ENCODE data around the gene SMARCB1. TPM values are rescaled to one million over a fixed set of nuclear protein-coding genes. Genes with fewer than 3 reads are reported as not detected.

Gene SMARCB1
- polyA plus RNA-seq, 1 of the 3 experiments (the other 2 are of a cell fraction): 215 TPM

DNA sequence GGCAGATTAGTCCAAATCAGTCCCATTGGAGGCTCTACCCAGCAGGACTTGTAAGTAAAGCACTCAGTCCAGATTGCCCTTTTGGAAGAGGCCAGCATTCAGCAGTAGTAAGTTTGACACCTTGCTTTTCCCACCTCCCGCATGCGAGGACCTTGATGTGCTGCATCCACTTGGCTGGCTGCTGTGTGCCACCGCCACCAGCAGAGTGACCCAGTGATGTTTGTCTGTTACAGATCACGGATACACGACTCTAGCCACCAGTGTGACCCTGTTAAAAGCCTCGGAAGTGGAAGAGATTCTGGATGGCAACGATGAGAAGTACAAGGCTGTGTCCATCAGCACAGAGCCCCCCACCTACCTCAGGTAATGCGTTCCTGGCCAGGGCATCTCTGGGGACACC, 6.6 kb downstream of the SMARCB1 start:
- H3K9ac ChIP-seq: no peak overlapping the region
- peaks cover 0 to 35% of the 10 kb centered on the region in 2 experiments; a peak in 2 of 4 replicates for H3K4me1 ChIP-seq (ENCODE audit: control insufficient read depth in 1 of 2, insufficient read depth in 2 of 2, low read depth in 1 of 2, low read length in 1 of 2)
- peaks cover 45% of the 10 kb centered on the region for H4K20me1 ChIP-seq (ENCODE audit: insufficient read depth)
- CTCF ChIA-PET: interaction anchor here (0.7 to 1.5 kb wide), 6 partner anchors 22 to 1697 kb away, joined by 3 to 9 read pairs (median 3); no protein-coding TSS in a partner anchor
- peaks cover 3% of the 10 kb centered on the region for H3F3A ChIP-seq (replicated peaks; ENCODE audit: insufficient read depth)
- H2AFZ ChIP-seq (ENCODE audit: low read depth): no peak overlapping the region
- POLR2A ChIA-PET: interaction anchor here (0.6 kb wide), 1 partner anchor 53 kb away, joined by 3 read pairs; no protein-coding TSS in a partner anchor
- H3K79me2 ChIP-seq (ENCODE audit: insufficient read depth): peaks cover 64% of the 10 kb centered on the region
- peaks cover 33 to 42% of the 10 kb centered on the region in 2 experiments for H3K36me3 ChIP-seq (replicated peaks in 1 of 2; ENCODE audit: control insufficient read depth in 1 of 2, insufficient read depth in 2 of 2, low read length in 1 of 2)
- H3K27ac ChIP-seq (ENCODE audit: low read depth in 2 of 2, low read length in 1 of 2): no peak overlapping the region
- H3K9me3 ChIP-seq: no peaks in the 10 kb centered on the region
- DNase-seq: peak; percentile 11
- H3K9me2 ChIP-seq: no peaks in the 10 kb centered on the region
- H3K4me3 ChIP-seq (ENCODE audit: low read depth in 2 of 2, low read length in 1 of 2): no peak overlapping the region
- WGBS (ENCODE audit: low lambda C conversion rate): 86% methylated on average over 6 of the region's 8 CpGs
- TF ChIP-seq SIN3A (IDR thresholded peaks at IDR 0.05; ENCODE audit: borderline replicate concordance, low read depth, low read length) (no peak), FOXJ3 (CRISPR knock-in tag; IDR thresholded peaks at IDR 0.05) (no peak), RCOR1 (IDR thresholded peaks at IDR 0.05; ENCODE audit: low read length) (no peak), TEAD4 (IDR thresholded peaks at IDR 0.05; ENCODE audit: borderline replicate concordance, insufficient read depth) (no peak), EZH2phosphoT487 (IDR thresholded peaks at IDR 0.05; ENCODE audit: borderline replicate concordance, low read depth) (no peak), RFX5 (IDR thresholded peaks at IDR 0.05; ENCODE audit: low read length) (no peak), JUND (IDR thresholded peaks at IDR 0.05) (no peak), RXRA (IDR thresholded peaks at IDR 0.05; ENCODE audit: borderline replicate concordance, low read depth) (no peak), MEF2A (IDR thresholded peaks at IDR 0.05; ENCODE audit: borderline replicate concordance, low read depth) (no peak), YY1 (IDR thresholded peaks at IDR 0.05; ENCODE audit: low read depth) (no peak), CHD2 (IDR thresholded peaks at IDR 0.05; ENCODE audit: low read length, partially characterized antibody) (no peak), NRF1 (IDR thresholded peaks at IDR 0.05; ENCODE audit: low read depth, low read length) (no peak), FOSL2 (IDR thresholded peaks at IDR 0.05; ENCODE audit: borderline replicate concordance, low read depth) (no peak)
- TF ChIP-seq, protein P1, sequence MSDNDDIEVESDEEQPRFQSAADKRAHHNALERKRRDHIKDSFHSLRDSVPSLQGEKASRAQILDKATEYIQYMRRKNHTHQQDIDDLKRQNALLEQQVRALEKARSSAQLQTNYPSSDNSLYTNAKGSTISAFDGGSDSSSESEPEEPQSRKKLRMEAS (IDR thresholded peaks at IDR 0.05; ENCODE audit: low read depth): no peak
- TF ChIP-seq, protein P2, sequence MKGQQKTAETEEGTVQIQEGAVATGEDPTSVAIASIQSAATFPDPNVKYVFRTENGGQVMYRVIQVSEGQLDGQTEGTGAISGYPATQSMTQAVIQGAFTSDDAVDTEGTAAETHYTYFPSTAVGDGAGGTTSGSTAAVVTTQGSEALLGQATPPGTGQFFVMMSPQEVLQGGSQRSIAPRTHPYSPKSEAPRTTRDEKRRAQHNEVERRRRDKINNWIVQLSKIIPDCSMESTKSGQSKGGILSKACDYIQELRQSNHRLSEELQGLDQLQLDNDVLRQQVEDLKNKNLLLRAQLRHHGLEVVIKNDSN (IDR thresholded peaks at IDR 0.05; ENCODE audit: borderline replicate concordance, low read depth): no peak
- TF ChIP-seq, protein P3, sequence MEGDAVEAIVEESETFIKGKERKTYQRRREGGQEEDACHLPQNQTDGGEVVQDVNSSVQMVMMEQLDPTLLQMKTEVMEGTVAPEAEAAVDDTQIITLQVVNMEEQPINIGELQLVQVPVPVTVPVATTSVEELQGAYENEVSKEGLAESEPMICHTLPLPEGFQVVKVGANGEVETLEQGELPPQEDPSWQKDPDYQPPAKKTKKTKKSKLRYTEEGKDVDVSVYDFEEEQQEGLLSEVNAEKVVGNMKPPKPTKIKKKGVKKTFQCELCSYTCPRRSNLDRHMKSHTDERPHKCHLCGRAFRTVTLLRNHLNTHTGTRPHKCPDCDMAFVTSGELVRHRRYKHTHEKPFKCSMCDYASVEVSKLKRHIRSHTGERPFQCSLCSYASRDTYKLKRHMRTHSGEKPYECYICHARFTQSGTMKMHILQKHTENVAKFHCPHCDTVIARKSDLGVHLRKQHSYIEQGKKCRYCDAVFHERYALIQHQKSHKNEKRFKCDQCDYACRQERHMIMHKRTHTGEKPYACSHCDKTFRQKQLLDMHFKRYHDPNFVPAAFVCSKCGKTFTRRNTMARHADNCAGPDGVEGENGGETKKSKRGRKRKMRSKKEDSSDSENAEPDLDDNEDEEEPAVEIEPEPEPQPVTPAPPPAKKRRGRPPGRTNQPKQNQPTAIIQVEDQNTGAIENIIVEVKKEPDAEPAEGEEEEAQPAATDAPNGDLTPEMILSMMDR (IDR thresholded peaks at IDR 0.05): no peak
- TF ChIP-seq, protein P4, sequence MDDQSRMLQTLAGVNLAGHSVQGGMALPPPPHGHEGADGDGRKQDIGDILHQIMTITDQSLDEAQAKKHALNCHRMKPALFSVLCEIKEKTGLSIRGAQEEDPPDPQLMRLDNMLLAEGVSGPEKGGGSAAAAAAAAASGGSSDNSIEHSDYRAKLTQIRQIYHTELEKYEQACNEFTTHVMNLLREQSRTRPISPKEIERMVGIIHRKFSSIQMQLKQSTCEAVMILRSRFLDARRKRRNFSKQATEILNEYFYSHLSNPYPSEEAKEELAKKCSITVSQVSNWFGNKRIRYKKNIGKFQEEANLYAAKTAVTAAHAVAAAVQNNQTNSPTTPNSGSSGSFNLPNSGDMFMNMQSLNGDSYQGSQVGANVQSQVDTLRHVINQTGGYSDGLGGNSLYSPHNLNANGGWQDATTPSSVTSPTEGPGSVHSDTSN (IDR thresholded peaks at IDR 0.05): no peak
- TF ChIP-seq, protein P5, sequence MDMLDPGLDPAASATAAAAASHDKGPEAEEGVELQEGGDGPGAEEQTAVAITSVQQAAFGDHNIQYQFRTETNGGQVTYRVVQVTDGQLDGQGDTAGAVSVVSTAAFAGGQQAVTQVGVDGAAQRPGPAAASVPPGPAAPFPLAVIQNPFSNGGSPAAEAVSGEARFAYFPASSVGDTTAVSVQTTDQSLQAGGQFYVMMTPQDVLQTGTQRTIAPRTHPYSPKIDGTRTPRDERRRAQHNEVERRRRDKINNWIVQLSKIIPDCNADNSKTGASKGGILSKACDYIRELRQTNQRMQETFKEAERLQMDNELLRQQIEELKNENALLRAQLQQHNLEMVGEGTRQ (IDR thresholded peaks at IDR 0.05; ENCODE audit: borderline replicate concordance, low read depth, low read length): no peak
- H3K27me3 ChIP-seq (ENCODE audit: insufficient read depth): no peaks in the 10 kb centered on the region
- no peak overlapping the region for H3K4me2 ChIP-seq

All from SK-N-SH (cell line).